Mesothelial cell of epicardium (in vitro differentiated cells): ENCODE results near the gene ATF7IP. TPM values are rescaled to one million over a fixed set of nuclear protein-coding genes. Genes with fewer than 3 reads are reported as not detected.
"Not testable (repeated sequence)": the region's sequence is repeated elsewhere in the genome, so short reads cannot be mapped to it uniquely, and the experiment has no call there.

ENCODE experiments used
- DNase-seq, 2 experiments: peaks; one replicate each; pipeline ENCODE4 v3.0.0; 2021; ENCODE audit warnings: low spot score in 2 of 2; ENCODE audit not compliant: unreplicated experiment in 2 of 2
- H3K27ac Mint-ChIP-seq: 2 replicates; pipeline ENCODE4 v1.8.0; 2021; ENCODE audit warnings: mixed read lengths
- H3K27me3 Mint-ChIP-seq: 2 replicates; pipeline ENCODE4 v1.8.0; 2021; ENCODE audit warnings: low read depth, mixed read lengths
- H3K36me3 Mint-ChIP-seq: 2 replicates; pipeline ENCODE4 v1.8.0; 2021; ENCODE audit warnings: mixed read lengths
- H3K4me1 Mint-ChIP-seq: 2 replicates; pipeline ENCODE4 v1.8.0; 2021; ENCODE audit warnings: mixed read lengths
- H3K4me3 Mint-ChIP-seq: 2 replicates; pipeline ENCODE4 v1.8.0; 2021; ENCODE audit warnings: mild to moderate bottlenecking, moderate library complexity, mixed read lengths
- H3K9me3 Mint-ChIP-seq: 2 replicates; pipeline ENCODE4 v1.8.0; 2021; ENCODE audit warnings: mixed read lengths
- CTCF ChIP-seq: fragments of 200-600 bp; sonication (generic); IDR thresholded peaks from one replicate; pipeline ENCODE4 v1.5.0; 2021; ENCODE audit warnings: antibody characterized with exemption; ENCODE audit not compliant: unreplicated experiment
- total RNA-seq: library from RNA; stranded (reverse); gene quantifications from 3 replicates; pipeline ENCODE4 v1.2.1, GENCODE V29; 2021

ATF7IP gene
- total RNA-seq, 1 donor from 2014 or later: 192 TPM

- H3K36me3 Mint-ChIP-seq: peaks cover 33% of the 10 kb centered on the region
- no peaks in the 10 kb centered on the region for H3K27me3 Mint-ChIP-seq
- no peak for DNase-seq
- peaks cover 21% of the 10 kb centered on the region for H3K9me3 Mint-ChIP-seq
- TF ChIP-seq CTCF: no peak
- H3K4me3 Mint-ChIP-seq: no peak overlapping the region
- peak overlapping the region; percentile 94 for H3K27ac Mint-ChIP-seq
- H3K4me1 Mint-ChIP-seq: peaks cover 37% of the 10 kb centered on the region
Observed at GRCh38 chr12:14403293-14403692, 37.8 kb downstream of the ATF7IP start.

GRCh38 chr12:14403711-14404196 lies 38.3 kb downstream of the ATF7IP start:
- no peak for DNase-seq
- Mint-ChIP-seq H3K27ac (peak overlapping the region; percentile 94), H3K4me1 (peaks cover 41% of the 10 kb centered on the region), H3K9me3 (peaks cover 21% of the 10 kb centered on the region), H3K4me3 (peak overlapping the region; percentile 20), H3K36me3 (peaks cover 34% of the 10 kb centered on the region), H3K27me3 (no peaks in the 10 kb centered on the region)
- TF ChIP-seq CTCF: no peak

- not testable (repeated sequence) for H3K4me3 Mint-ChIP-seq, H3K27ac Mint-ChIP-seq, H3K27me3 Mint-ChIP-seq, DNase-seq
- Mint-ChIP-seq H3K36me3 (peaks cover 33% of the 10 kb centered on the region), H3K9me3 (peaks cover 22% of the 10 kb centered on the region), H3K4me1 (peaks cover 41% of the 10 kb centered on the region)
Observed at GRCh38 chr12:14405407-14405806, 39.9 kb downstream of the ATF7IP start.

GRCh38 chr12:14408208-14408607 lies 42.7 kb downstream of the ATF7IP start:
- no peak for TF ChIP-seq CTCF
- Mint-ChIP-seq H3K4me3 (no peak overlapping the region), H3K36me3 (peaks cover 36% of the 10 kb centered on the region), H3K27ac (peak overlapping the region; percentile 77), H3K27me3 (no peaks in the 10 kb centered on the region), H3K4me1 (peaks cover 31% of the 10 kb centered on the region), H3K9me3 (peaks cover 26% of the 10 kb centered on the region)
- DNase-seq: no peak

GRCh38 chr12:14410177-14410576 lies 44.7 kb downstream of the ATF7IP start:
- Mint-ChIP-seq H3K36me3 (peaks cover 37% of the 10 kb centered on the region), H3K27ac (no peak overlapping the region), H3K27me3 (no peaks in the 10 kb centered on the region), H3K4me3 (no peak overlapping the region), H3K9me3 (peaks cover 26% of the 10 kb centered on the region), H3K4me1 (peaks cover 24% of the 10 kb centered on the region)
- DNase-seq: no peak
- no peak for TF ChIP-seq CTCF

- DNase-seq: no peak
- H3K4me1 Mint-ChIP-seq: peaks cover 24% of the 10 kb centered on the region
- H3K36me3 Mint-ChIP-seq: peaks cover 33% of the 10 kb centered on the region
- H3K27me3 Mint-ChIP-seq: no peaks in the 10 kb centered on the region
- no peak overlapping the region for H3K4me3 Mint-ChIP-seq
- no peak overlapping the region for H3K27ac Mint-ChIP-seq
- no peak for TF ChIP-seq CTCF
- peaks cover 26% of the 10 kb centered on the region for H3K9me3 Mint-ChIP-seq
Observed at GRCh38 chr12:14410841-14411569, 45.5 kb downstream of the ATF7IP start.
